ENCODE data around the gene TFB1M. TPM values are rescaled to one million over a fixed set of nuclear protein-coding genes. Genes with fewer than 3 reads are reported as not detected.
"Not testable (repeated sequence)": the region's sequence is repeated elsewhere in the genome, so short reads cannot be mapped to it uniquely, and the experiment has no call there.

TFB1M gene
- total RNA-seq, 2 donors from 2014 or later: 13.7 to 16.6 TPM

DNA sequence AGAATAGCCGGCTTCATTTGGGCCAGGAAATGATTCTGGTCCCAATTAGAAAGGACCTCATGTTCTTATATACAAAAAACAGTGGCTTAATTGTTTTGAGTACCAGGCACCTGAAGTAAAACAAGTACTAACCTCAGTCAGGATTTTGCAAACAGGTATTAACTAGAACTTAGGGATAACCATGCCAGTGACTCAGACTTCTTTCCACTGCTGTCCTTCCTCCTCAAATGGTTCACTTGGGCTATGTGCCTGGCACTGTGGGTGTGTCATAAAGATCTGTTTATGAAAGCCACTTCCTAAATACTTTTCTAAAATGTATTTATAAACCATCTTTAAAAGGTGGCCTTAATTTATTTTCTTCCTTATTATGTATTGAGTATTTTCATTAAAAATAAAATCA lies 39.8 kb downstream of the TFB1M start:
- DNase-seq (no peak), ATAC-seq (no peak)
- Mint-ChIP-seq H3K36me3 (ENCODE audit: low read depth) (peaks cover 7% of the 10 kb centered on the region), H3K4me1 (peaks cover 18% of the 10 kb centered on the region), H3K27ac (no peak overlapping the region), H3K27me3 (no peaks in the 10 kb centered on the region), H3K4me3 (no peak overlapping the region)
- H3K9me3 ChIP-seq (ENCODE audit: control insufficient read depth, low read length, poor library complexity, severe bottlenecking): no peaks in the 10 kb centered on the region

DNA sequence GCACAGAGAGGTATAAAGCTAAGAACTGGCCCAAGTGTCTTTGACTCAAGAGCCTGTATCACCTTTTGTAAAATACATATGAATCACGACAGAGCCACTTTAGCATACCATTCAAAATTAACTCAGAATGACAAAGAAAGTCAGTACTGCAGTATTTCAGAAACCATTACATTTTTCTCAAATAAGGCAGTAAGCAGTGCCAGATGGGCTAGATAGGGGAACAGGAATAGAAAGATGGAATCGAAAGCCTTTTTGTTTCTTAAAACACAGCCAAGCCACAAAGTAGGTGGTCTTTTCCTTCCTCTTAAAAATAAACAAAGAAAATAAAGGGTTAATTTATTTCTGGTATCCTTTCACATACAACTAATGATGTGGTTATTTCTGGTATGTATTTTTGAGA lies 40.2 kb downstream of the TFB1M start:
- no peak overlapping the region for H3K27ac Mint-ChIP-seq
- H3K4me3 Mint-ChIP-seq: no peak overlapping the region
- H3K36me3 Mint-ChIP-seq (ENCODE audit: low read depth): peaks cover 7% of the 10 kb centered on the region
- DNase-seq: no peak
- H3K4me1 Mint-ChIP-seq: peaks cover 15% of the 10 kb centered on the region
- no peaks in the 10 kb centered on the region for H3K27me3 Mint-ChIP-seq
- no peaks in the 10 kb centered on the region for H3K9me3 ChIP-seq (ENCODE audit: control insufficient read depth, low read length, poor library complexity, severe bottlenecking)
- ATAC-seq: no peak

DNA sequence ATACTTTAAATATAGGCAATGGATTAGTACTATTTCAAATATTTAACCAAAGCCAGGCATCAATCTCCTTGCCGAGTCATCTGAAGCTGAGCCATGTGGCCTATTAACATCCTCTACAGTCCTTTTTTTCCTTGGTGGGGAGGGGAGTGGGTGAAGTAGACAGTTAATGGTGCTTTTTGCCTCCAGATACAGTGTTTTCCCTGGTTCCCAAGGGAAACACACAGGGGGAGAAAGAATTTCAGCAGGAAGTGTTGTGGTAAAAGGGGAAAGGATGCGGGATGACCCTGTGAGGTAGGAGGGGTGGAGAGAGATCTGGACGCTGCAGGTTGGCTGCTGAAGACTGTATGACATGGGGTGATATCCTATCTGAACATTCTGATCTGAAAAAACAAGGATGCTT lies 40.9 kb downstream of the TFB1M start:
- peaks cover 15% of the 10 kb centered on the region for H3K4me1 Mint-ChIP-seq
- peaks cover 7% of the 10 kb centered on the region for H3K36me3 Mint-ChIP-seq (ENCODE audit: low read depth)

DNA sequence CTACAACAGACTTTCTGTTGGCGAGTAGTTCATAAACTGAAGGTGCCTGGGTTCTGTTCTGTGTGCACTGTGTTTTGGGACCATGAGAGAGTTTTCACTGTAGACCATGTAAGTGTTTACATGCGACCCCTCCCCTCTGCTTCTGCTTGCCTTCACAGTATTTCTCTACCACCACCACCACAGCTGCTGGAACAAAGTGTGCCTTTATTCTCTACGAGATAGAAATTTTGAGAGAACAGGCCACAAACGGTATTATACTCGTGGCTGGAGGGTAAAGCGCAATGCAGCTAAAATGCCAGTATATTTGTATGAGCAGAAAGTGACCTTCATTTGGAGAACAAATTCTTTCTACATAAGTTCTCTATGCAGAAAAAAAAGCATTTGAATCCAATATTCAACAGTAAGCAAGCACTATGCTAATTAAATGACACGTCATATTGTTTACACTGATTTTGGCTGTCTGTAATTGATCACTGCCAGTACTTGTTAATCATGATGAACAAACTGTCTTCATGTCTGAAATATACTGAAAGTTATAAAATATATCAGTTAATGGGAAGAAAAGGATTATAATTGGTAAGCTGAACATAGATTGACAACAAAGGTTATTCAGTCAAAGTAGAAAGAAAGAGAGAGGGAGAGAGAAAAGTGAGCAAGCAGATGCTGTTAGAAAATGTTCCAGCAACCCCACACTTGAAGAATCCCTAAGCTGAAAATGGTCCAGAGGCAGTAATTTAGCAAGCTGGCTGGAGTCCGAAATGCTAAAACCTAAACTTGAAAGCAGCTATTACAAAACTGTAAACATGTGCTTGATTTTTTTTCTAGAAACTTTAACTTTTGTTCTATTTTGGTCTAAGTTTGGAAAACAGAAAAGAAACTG lies 41.7 kb downstream of the TFB1M start:
- no peak for DNase-seq
- H3K36me3 Mint-ChIP-seq (ENCODE audit: low read depth): peaks cover 7% of the 10 kb centered on the region
- ATAC-seq: no peak
- no peaks in the 10 kb centered on the region for H3K27me3 Mint-ChIP-seq
- H3K9me3 ChIP-seq (ENCODE audit: control insufficient read depth, low read length, poor library complexity, severe bottlenecking): no peaks in the 10 kb centered on the region
- peaks cover 15% of the 10 kb centered on the region for H3K4me1 Mint-ChIP-seq
- H3K27ac Mint-ChIP-seq: peak overlapping the region; percentile 11
- no peak overlapping the region for H3K4me3 Mint-ChIP-seq

More for the DNA sequence above, 40.9 kb downstream of the TFB1M start:
- Mint-ChIP-seq H3K27me3 (no peaks in the 10 kb centered on the region), H3K27ac (no peak overlapping the region), H3K4me3 (no peak overlapping the region)
- no peak for DNase-seq
- no peaks in the 10 kb centered on the region for H3K9me3 ChIP-seq (ENCODE audit: control insufficient read depth, low read length, poor library complexity, severe bottlenecking)
- no peak for ATAC-seq

GRCh38 chr6:155271145-155271544 lies 43.1 kb downstream of the TFB1M start:
- Mint-ChIP-seq H3K27ac (no peak overlapping the region), H3K4me1 (peaks cover 15% of the 10 kb centered on the region), H3K27me3 (no peaks in the 10 kb centered on the region), H3K36me3 (ENCODE audit: low read depth) (peaks cover 7% of the 10 kb centered on the region), H3K4me3 (no peak overlapping the region)
- no peak for ATAC-seq
- no peak for DNase-seq
- no peaks in the 10 kb centered on the region for H3K9me3 ChIP-seq (ENCODE audit: control insufficient read depth, low read length, poor library complexity, severe bottlenecking)

GRCh38 chr6:155270561-155271091 lies 43.7 kb downstream of the TFB1M start:
- no peaks in the 10 kb centered on the region for H3K9me3 ChIP-seq (ENCODE audit: control insufficient read depth, low read length, poor library complexity, severe bottlenecking)
- Mint-ChIP-seq H3K4me1 (peaks cover 15% of the 10 kb centered on the region), H3K36me3 (ENCODE audit: low read depth) (peaks cover 7% of the 10 kb centered on the region), H3K4me3 (no peak overlapping the region), H3K27me3 (no peaks in the 10 kb centered on the region), H3K27ac (no peak overlapping the region)
- DNase-seq (no peak), ATAC-seq (no peak)

DNA sequence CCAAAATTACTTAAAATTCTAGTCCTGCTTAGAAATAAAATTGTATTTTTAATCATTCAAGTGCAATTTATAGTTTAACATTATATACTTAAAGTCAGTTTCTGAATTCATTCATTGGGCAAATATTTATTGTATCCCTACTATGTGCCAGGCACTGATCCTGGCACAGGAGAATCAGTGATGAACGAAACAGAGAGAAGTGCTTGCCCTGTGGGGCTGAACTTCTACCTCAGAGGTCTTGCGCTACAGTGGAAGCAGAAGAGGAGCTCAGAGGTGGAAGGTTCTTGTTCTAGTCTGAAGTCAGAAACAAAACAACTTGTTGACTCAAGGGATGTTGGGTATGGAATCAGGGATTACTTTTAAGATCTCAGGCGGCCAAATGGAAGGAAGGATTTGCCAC lies 44.5 kb downstream of the TFB1M start:
- no peak for ATAC-seq
- peaks cover 15% of the 10 kb centered on the region for H3K4me1 Mint-ChIP-seq
- no peak overlapping the region for H3K27ac Mint-ChIP-seq
- no peaks in the 10 kb centered on the region for H3K27me3 Mint-ChIP-seq
- no peaks in the 10 kb centered on the region for H3K9me3 ChIP-seq (ENCODE audit: control insufficient read depth, low read length, poor library complexity, severe bottlenecking)
- H3K4me3 Mint-ChIP-seq: no peak overlapping the region
- H3K36me3 Mint-ChIP-seq (ENCODE audit: low read depth): peaks cover 7% of the 10 kb centered on the region
- no peak for DNase-seq

- H3K27me3 Mint-ChIP-seq; H3K27ac Mint-ChIP-seq; H3K9me3 ChIP-seq (ENCODE audit: control insufficient read depth, low read length, poor library complexity, severe bottlenecking); H3K36me3 Mint-ChIP-seq (ENCODE audit: low read depth); DNase-seq; H3K4me3 Mint-ChIP-seq: not testable (repeated sequence)
- ATAC-seq: peak; percentile 63
- peaks cover 16% of the 10 kb centered on the region for H3K4me1 Mint-ChIP-seq
These were observed 46.0 kb downstream of the TFB1M start for GRCh38 chr6:155268088-155268867.

GRCh38 chr6:155267411-155267810 lies 46.9 kb downstream of the TFB1M start:
- no peak overlapping the region for H3K27ac Mint-ChIP-seq
- H3K36me3 Mint-ChIP-seq (ENCODE audit: low read depth): peaks cover 9% of the 10 kb centered on the region
- H3K4me1 Mint-ChIP-seq: peaks cover 18% of the 10 kb centered on the region
- no peak for DNase-seq
- H3K4me3 Mint-ChIP-seq: no peak overlapping the region
- H3K9me3 ChIP-seq (ENCODE audit: control insufficient read depth, low read length, poor library complexity, severe bottlenecking): no peaks in the 10 kb centered on the region
- H3K27me3 Mint-ChIP-seq: no peaks in the 10 kb centered on the region
- no peak for ATAC-seq

- DNase-seq (no peak), ATAC-seq (no peak)
- H3K27me3 Mint-ChIP-seq: no peaks in the 10 kb centered on the region
- H3K27ac Mint-ChIP-seq: no peak overlapping the region
- peaks cover 12% of the 10 kb centered on the region for H3K36me3 Mint-ChIP-seq (ENCODE audit: low read depth)
- H3K9me3 ChIP-seq (ENCODE audit: control insufficient read depth, low read length, poor library complexity, severe bottlenecking): no peaks in the 10 kb centered on the region
- peaks cover 24% of the 10 kb centered on the region for H3K4me1 Mint-ChIP-seq
- no peak overlapping the region for H3K4me3 Mint-ChIP-seq
These were observed 48.3 kb downstream of the TFB1M start for GRCh38 chr6:155265843-155266535.

GRCh38 chr6:155264693-155265320 lies 49.5 kb downstream of the TFB1M start:
- Mint-ChIP-seq H3K36me3 (ENCODE audit: low read depth) (peaks cover 9% of the 10 kb centered on the region), H3K4me1 (peaks cover 22% of the 10 kb centered on the region), H3K27me3 (no peaks in the 10 kb centered on the region), H3K27ac (peak overlapping the region; percentile 70), H3K4me3 (peak overlapping the region; percentile 25)
- no peak for ATAC-seq
- H3K9me3 ChIP-seq (ENCODE audit: control insufficient read depth, low read length, poor library complexity, severe bottlenecking): no peaks in the 10 kb centered on the region
- DNase-seq: no peak

GRCh38 chr6:155263373-155264063 lies 50.8 kb downstream of the TFB1M start, which contains the start of gene CLDN20:
TSS of gene CLDN20 (plus strand) at chr6:155264013. CDS start at chr6:155275720, 11,707 bp downstream.
- peaks cover 21% of the 10 kb centered on the region for H3K4me1 Mint-ChIP-seq
- H3K4me3 Mint-ChIP-seq: peak within 1 kb of the TSS; percentile 25
- peak within 1 kb of the TSS; percentile 70 for H3K27ac Mint-ChIP-seq

More at GRCh38 chr6:155263373-155264063, 50.8 kb downstream of the TFB1M start, which contains the start of gene CLDN20:
- peaks cover 8% of the 10 kb centered on the region for H3K36me3 Mint-ChIP-seq (ENCODE audit: low read depth)
- ATAC-seq (no peak), DNase-seq (no peak)
- no peaks in the 10 kb centered on the region for H3K27me3 Mint-ChIP-seq
- H3K9me3 ChIP-seq (ENCODE audit: control insufficient read depth, low read length, poor library complexity, severe bottlenecking): no peaks in the 10 kb centered on the region

Data from T-helper 17 cell (primary cell).